HG02885 (cell line): ENCODE measurements around the gene PSMA4.
A peak's percentile ranks its signal among the peaks of the same experiment; 100 is the strongest.
"Not testable (repeated sequence)": the region's sequence is repeated elsewhere in the genome, so short reads cannot be mapped to it uniquely, and the experiment has no call there.

Experiments
- ATAC-seq: cut with Tn5 transposase; IDR thresholded peaks from one replicate; pipeline ENCODE4 v1.9.1; 2021; ENCODE audit warnings: mild to moderate bottlenecking; ENCODE audit not compliant: unreplicated experiment, poor library complexity

The PSMA4 gene

GRCh38 chr15:78540141-78540870 is at the start of gene PSMA4:
TSS of gene PSMA4 (plus strand) at chr15:78540444. CDS start at chr15:78541928, 1,484 bp downstream.
- peak; percentile 81 for ATAC-seq

- no peak for ATAC-seq
Observed at GRCh38 chr15:78492872-78493271, 47.4 kb upstream of the PSMA4 start.

GRCh38 chr15:78501857-78502256 is 38.4 kb upstream of the PSMA4 start:
- no peak for ATAC-seq

GRCh38 chr15:78502641-78503040 is 37.6 kb upstream of the PSMA4 start:
- ATAC-seq = no peak

GRCh38 chr15:78506971-78507830 is 33.0 kb upstream of the PSMA4 start, which contains the start of gene HYKK:
TSS of gene HYKK (plus strand) at chr15:78507577. CDS start at chr15:78513089, 5,512 bp downstream.
- peak; percentile 88 for ATAC-seq

GRCh38 chr15:78507831-78508160 is 32.4 kb upstream of the PSMA4 start:
- ATAC-seq = peak; percentile 29

- ATAC-seq = no peak
Observed at GRCh38 chr15:78508272-78508671, 32.0 kb upstream of the PSMA4 start.

GRCh38 chr15:78509726-78510312 is 30.4 kb upstream of the PSMA4 start:
- no peak for ATAC-seq

GRCh38 chr15:78520035-78520434 is 20.2 kb upstream of the PSMA4 start:
- ATAC-seq = not testable (repeated sequence)

- ATAC-seq = no peak
Observed at GRCh38 chr15:78524230-78524629, 16.0 kb upstream of the PSMA4 start.

- ATAC-seq = no peak
Observed at GRCh38 chr15:78527325-78527724, 12.9 kb upstream of the PSMA4 start.

GRCh38 chr15:78533331-78533730 is 6.9 kb upstream of the PSMA4 start:
- ATAC-seq = no peak

- ATAC-seq = no peak
Observed at GRCh38 chr15:78536134-78536533, 4.1 kb upstream of the PSMA4 start.

GRCh38 chr15:78537266-78537905 is 2.9 kb upstream of the PSMA4 start:
- no peak for ATAC-seq

GRCh38 chr15:78538358-78538757 is 1.9 kb upstream of the PSMA4 start:
- ATAC-seq = no peak

GRCh38 chr15:78539464-78540140 is 642 bp upstream of the PSMA4 start:
- not testable (repeated sequence) for ATAC-seq

- ATAC-seq = no peak
Observed at GRCh38 chr15:78540871-78541743, 863 bp downstream of the PSMA4 start.

- no peak for ATAC-seq
Observed at GRCh38 chr15:78541744-78542034, 1.4 kb downstream of the PSMA4 start.

- ATAC-seq = no peak
Observed at GRCh38 chr15:78542647-78543046, 2.4 kb downstream of the PSMA4 start.
